HFF-Myc (cell line): ENCODE results near the gene FAM114A1.

ENCODE experiments used
- DNase-seq: peaks from one replicate; pipeline ENCODE4 v3.0.0-alpha.2; 2011; ENCODE audit warnings: low read depth; ENCODE audit errors: extremely low read depth
- H3K4me3 ChIP-seq: replicated peaks from 2 replicates; pipeline ENCODE4 v1.5.1; 2011; ENCODE audit warnings: low read depth, mild to moderate bottlenecking, control low read depth, low read length
- TF ChIP-seq, protein P1 (sequence below): IDR thresholded peaks from 2 replicates; pipeline ENCODE4 v1.5.1; 2012; ENCODE audit warnings: mild to moderate bottlenecking, low read depth, low read length, control low read depth; ENCODE audit errors: missing control alignments

The FAM114A1 gene

GRCh38 chr4:38898245-38898644 lies 30.6 kb downstream of the FAM114A1 start:
- DNase-seq: no peak

GRCh38 chr4:38902221-38902620 lies 34.6 kb downstream of the FAM114A1 start:
- TF ChIP-seq, protein P1, sequence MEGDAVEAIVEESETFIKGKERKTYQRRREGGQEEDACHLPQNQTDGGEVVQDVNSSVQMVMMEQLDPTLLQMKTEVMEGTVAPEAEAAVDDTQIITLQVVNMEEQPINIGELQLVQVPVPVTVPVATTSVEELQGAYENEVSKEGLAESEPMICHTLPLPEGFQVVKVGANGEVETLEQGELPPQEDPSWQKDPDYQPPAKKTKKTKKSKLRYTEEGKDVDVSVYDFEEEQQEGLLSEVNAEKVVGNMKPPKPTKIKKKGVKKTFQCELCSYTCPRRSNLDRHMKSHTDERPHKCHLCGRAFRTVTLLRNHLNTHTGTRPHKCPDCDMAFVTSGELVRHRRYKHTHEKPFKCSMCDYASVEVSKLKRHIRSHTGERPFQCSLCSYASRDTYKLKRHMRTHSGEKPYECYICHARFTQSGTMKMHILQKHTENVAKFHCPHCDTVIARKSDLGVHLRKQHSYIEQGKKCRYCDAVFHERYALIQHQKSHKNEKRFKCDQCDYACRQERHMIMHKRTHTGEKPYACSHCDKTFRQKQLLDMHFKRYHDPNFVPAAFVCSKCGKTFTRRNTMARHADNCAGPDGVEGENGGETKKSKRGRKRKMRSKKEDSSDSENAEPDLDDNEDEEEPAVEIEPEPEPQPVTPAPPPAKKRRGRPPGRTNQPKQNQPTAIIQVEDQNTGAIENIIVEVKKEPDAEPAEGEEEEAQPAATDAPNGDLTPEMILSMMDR: no peak
- no peak overlapping the region for H3K4me3 ChIP-seq
- no peak for DNase-seq

More at GRCh38 chr4:38898245-38898644, 30.6 kb downstream of the FAM114A1 start:
- TF ChIP-seq, protein P1: no peak
- H3K4me3 ChIP-seq: no peak overlapping the region

- no peak overlapping the region for H3K4me3 ChIP-seq
These were observed 35.1 kb downstream of the FAM114A1 start for GRCh38 chr4:38902695-38903094.

DNA sequence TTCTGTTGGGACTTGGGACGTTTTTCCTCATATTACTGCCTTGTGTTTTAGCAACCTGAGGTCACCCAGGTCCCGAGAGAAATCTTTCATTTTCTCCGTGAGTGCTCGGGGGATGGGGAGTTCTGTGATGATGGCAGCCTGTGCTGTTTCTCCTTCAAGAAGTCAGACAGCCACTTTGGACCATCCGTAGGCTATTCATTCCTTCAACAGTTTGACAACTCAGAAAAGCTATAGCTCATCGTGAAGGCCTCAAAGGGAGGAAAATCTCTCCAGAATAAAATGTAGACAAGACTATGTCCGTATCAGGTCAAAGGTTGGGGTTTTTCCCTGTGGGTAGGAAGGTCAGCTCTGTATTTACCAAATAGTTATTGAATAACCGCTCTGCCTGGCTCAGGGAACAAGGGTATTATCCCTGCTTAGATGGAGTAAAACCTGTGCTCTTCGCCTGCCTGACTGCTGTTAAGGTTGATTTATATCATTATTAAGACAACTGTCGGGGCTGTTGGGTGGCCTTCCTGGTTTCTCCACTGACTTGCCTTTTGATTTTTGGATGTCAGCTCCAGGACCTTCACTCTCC lies 36.6 kb downstream of the FAM114A1 start:
- TF ChIP-seq, protein P1: no peak
- H3K4me3 ChIP-seq: no peak overlapping the region
- DNase-seq: no peak

More at GRCh38 chr4:38902695-38903094, 35.1 kb downstream of the FAM114A1 start:
- TF ChIP-seq, protein P1: no peak
- DNase-seq: no peak

DNA sequence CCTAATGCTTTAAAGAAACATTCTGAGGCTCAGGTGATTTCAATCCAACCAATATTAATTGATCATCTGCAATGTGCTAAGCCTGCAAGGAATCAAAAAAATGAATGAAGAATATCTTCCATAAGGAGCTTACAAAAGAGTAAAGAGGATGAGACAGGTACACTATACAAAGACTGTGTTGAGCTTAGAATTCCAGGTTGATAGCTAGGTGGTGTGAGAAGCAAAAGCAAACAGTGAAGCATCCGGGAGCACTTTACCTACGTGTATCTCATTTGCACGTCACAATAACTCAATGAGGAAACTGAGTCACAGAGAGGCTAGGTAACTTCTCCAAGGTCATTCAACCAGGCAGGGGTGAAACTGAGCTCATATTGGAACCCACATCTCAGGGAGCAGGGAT lies 37.1 kb downstream of the FAM114A1 start:
- no peak for DNase-seq

GRCh38 chr4:38905652-38906385 lies 38.2 kb downstream of the FAM114A1 start:
- no peak overlapping the region for H3K4me3 ChIP-seq
- DNase-seq: no peak
- TF ChIP-seq, protein P1: no peak

More for the DNA sequence above, 37.1 kb downstream of the FAM114A1 start:
- no peak overlapping the region for H3K4me3 ChIP-seq
- TF ChIP-seq, protein P1: no peak
